Panc1 (cell line): ENCODE measurements around the gene TMEM205. TPM values are rescaled to one million over a fixed set of nuclear protein-coding genes. Genes with fewer than 3 reads are reported as not detected.
A peak's percentile ranks its signal among the peaks of the same experiment; 100 is the strongest.

Experiments used
- ATAC-seq: fragments of 200-7000 bp; cut with Tn5 transposase; 2 replicates; pipeline ENCODE4 v1.9.1; 2020; ENCODE audit warnings: mild to moderate bottlenecking, moderate library complexity
- Bru-seq: library from RNA; stranded (reverse); fragments of 400-500 nt; gene quantifications from one replicate; lab custom pipeline; 2021; lab: Mats Ljungman, UMichigan
- BruChase-seq, 2 experiments: library from RNA; stranded (reverse); fragments of 400-500 nt; gene quantifications; one replicate each; lab custom pipeline; 2021; lab: Mats Ljungman, UMichigan
- BruUV-seq: library from RNA; stranded (reverse); fragments of 400-500 nt; replicated peaks from 2 replicates; lab custom pipeline; 2021; lab: Mats Ljungman, UMichigan
- CTCF ChIA-PET: fragments of 300-600 bp; sonication (Branson Sonifier 250); formaldehyde crosslinking; loops from one replicate; lab custom pipeline; 2022; ENCODE audit warnings: antibody characterized with exemption; lab: Charles Lee
- POLR2A ChIA-PET: fragments of 300-600 bp; sonication (Branson Sonifier 250); formaldehyde crosslinking; loops from one replicate; lab custom pipeline; 2022; ENCODE audit warnings: antibody characterized with exemption; lab: Charles Lee
- DNase-seq: peaks from one replicate; pipeline ENCODE4 v3.0.0-alpha.2; 2010; ENCODE audit warnings: low read depth, low spot score
- H3K27ac ChIP-seq: 2 replicates; pipeline ENCODE4 v1.5.1; 2011; ENCODE audit warnings: mild to moderate bottlenecking, low read length, inconsistent platforms
- H3K27me3 ChIP-seq: fragments of 200-500 bp; sonication (Bioruptor generic); 2 replicates; pipeline ENCODE4 v1.6.0; 2014; ENCODE audit warnings: low read length, inconsistent platforms; ENCODE audit not compliant: control insufficient read depth, insufficient read depth
- H3K36me3 ChIP-seq: fragments of 200-500 bp; sonication (Bioruptor generic); 2 replicates; pipeline ENCODE4 v1.5.1; 2014; ENCODE audit warnings: inconsistent platforms, mild to moderate bottlenecking, low read length, moderate library complexity; ENCODE audit not compliant: control insufficient read depth, insufficient read depth
- H3K4me1 ChIP-seq: 2 replicates; pipeline ENCODE4 v1.5.1; 2011; ENCODE audit warnings: inconsistent platforms, mild to moderate bottlenecking, low read length, moderate library complexity; ENCODE audit not compliant: control insufficient read depth, insufficient read depth
- H3K4me3 ChIP-seq, 2 experiments: 2 replicates each; pipeline ENCODE4 v1.5.1; 2011 to 2012; ENCODE audit warnings: low read depth in 2 of 2, low read length in 2 of 2, mild to moderate bottlenecking in 2 of 2, inconsistent platforms in 1 of 2, moderate library complexity in 1 of 2
- H3K9me3 ChIP-seq: fragments of 200-500 bp; sonication (Bioruptor generic); 2 replicates; pipeline ENCODE4 v1.5.1; 2014; ENCODE audit warnings: low read depth, mild to moderate bottlenecking, inconsistent platforms, low read length, moderate library complexity; ENCODE audit not compliant: control insufficient read depth, insufficient read depth
- POLR2AphosphoS5 ChIP-seq: IDR thresholded peaks from 2 replicates; pipeline ENCODE4 v1.6.1; 2012; ENCODE audit warnings: mild to moderate bottlenecking, low read depth, low read length, moderate library complexity
- SIN3A ChIP-seq: IDR thresholded peaks from 2 replicates; pipeline ENCODE4 v1.6.1; 2012; ENCODE audit warnings: low read depth, mild to moderate bottlenecking, low read length, moderate library complexity, borderline replicate concordance; ENCODE audit not compliant: insufficient read depth
- TCF7L2 ChIP-seq: IDR thresholded peaks from 2 replicates; pipeline ENCODE4 v1.6.1; 2011; ENCODE audit warnings: mild to moderate bottlenecking, low read depth, low read length, inconsistent platforms
- in situ Hi-C: cut with HindIII; loops from 2 replicates; pipeline ENCODE4 v1.10.0; 2016; ENCODE audit warnings: low sequenced_read_pairs, low pct_unique_long_range_greater_than_20kb
- intact Hi-C: fragments of 100-400 bp; cut with micrococcal nuclease; formaldehyde crosslinking; loops from one replicate; pipeline ENCODE4 v1.10.0; 2022; ENCODE audit not compliant: unreplicated experiment
- long read RNA-seq: library from polyadenylated mRNA; unstranded; transcript quantifications from one replicate; pipeline ENCODE4 v2.0.0, GENCODE V29; 2021; ENCODE audit not compliant: unreplicated experiment
- polyA plus RNA-seq: library from polyadenylated mRNA; unstranded; fragments of >200 nt; gene quantifications from one replicate; pipeline ENCODE4 v1.2.1, GENCODE V29; 2012; ENCODE audit warnings: missing spikeins; ENCODE audit not compliant: insufficient read length
- total RNA-seq: library from RNA; stranded (reverse); gene quantifications from one replicate; pipeline ENCODE4 v1.2.1, GENCODE V29; 2021; ENCODE audit not compliant: unreplicated experiment
- TF ChIP-seq, protein P1 (sequence below), 2 experiments: IDR thresholded peaks; 2 replicates each; pipeline ENCODE4 v1.6.1; 2011 to 2012; ENCODE audit warnings: low read depth in 2 of 2, control low read depth in 1 of 2, low read length in 1 of 2, mild to moderate bottlenecking in 1 of 2, moderate library complexity in 1 of 2; ENCODE audit not compliant: insufficient read depth in 1 of 2
- TF ChIP-seq, protein P2 (sequence below): fragments of 450-650 bp; IDR thresholded peaks from 2 replicates; pipeline ENCODE4 v1.5.1; 2017; ENCODE audit warnings: mild to moderate bottlenecking

The TMEM205 gene
- 133 TPM for total RNA-seq
- polyA plus RNA-seq, result 277 TPM
- Bru-seq, nascent RNA, result percentile 87 among the genes with signal in this experiment
- percentile 92 among the genes with signal in this experiment for BruChase-seq, experiment 1, labeled RNA remaining after a 2-hour chase
- BruChase-seq, experiment 2, labeled RNA remaining after a 6-hour chase, result percentile 94 among the genes with signal in this experiment
- long read RNA-seq, transcript TMEM205-203 (2 exons, 1,147 nt), result minor isoform, 14 of 90 reads
- long read RNA-seq, transcript TMEM205-205 (4 exons, 677 nt), result minor isoform, 6 of 90 reads
- long read RNA-seq, transcript TMEM205-201 (3 exons, 1,034 nt), result minor isoform, 8 of 90 reads
- long read RNA-seq, transcript TMEM205-216 (4 exons, 792 nt), result major isoform, 45 of 90 reads
- long read RNA-seq, partial matches to known transcripts, result 0 of 90 reads
- long read RNA-seq, other reads (novel, unspliced or antisense), result 7 of 90 reads

DNA sequence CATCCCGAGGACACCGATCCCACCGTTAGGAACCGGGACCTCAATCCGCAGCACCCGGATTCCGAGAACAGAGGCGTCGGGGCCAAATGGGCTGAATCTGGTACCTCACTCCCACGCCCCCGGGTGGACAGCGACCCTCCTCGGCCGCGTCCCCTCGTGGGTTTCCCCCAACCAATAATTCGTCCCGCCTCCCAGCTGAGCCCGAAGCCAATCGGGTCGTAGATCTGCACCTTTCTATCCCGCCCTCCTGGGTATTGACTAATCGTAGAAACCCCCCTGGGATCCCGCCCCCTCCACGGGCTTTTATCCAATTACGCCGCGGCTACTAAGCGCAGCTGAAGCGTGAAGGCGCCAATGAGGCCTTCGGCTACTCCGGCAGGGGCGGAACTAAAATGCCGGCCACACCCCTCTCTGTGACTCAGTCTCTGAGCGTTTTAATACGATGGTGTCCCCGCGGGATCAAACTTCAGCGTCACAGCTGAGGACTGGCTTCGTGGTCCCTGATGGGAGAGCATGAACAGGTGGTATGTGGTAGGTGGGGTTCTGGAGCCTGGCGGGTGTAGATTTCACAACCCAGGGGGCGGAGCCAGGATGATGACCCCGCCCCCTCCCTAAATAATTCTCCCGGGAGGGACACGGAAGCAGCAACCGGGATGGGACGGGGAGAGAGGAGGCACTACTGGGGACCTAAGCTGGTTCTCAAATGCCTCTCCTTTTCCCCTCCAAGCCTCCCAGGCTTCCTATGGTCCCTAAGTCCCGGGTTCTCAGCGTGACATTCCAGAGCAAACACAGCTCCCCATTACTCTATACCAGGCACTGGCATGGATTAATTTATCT, at the start of gene TMEM205, which contains the start of gene CCDC159:
Gene TMEM205, minus strand, starts transcription at position 165 of the 837 bp plus-strand sequence. CDS start 649 bp downstream, outside the sequence.
Gene CCDC159, plus strand, starts transcription at position 416 of the 837 bp plus-strand sequence. Its CDS starts 88 bp downstream, at position 504.
- Histone ChIP-seq H3K4me3 (peak within 1 kb of the TSS; percentile 58 to 78), H3K36me3 (no peaks in the 10 kb centered on the region), H3K27ac (peak within 1 kb of the TSS; percentile 95), H3K4me1 (peaks cover 17% of the 10 kb centered on the region), H3K27me3 (no peaks in the 10 kb centered on the region), H3K9me3 (no peaks in the 10 kb centered on the region)
- in situ Hi-C loops (no loop called here), intact Hi-C loops (no loop called here)
- ATAC-seq (peak; percentile 93), DNase-seq (peak; percentile 96)
- CTCF ChIA-PET, result interaction anchor here (0.6 kb wide), 2 partner anchors 52 to 104 kb away, joined by 3 read pairs; no protein-coding TSS in a partner anchor
- TF ChIP-seq, protein P1, sequence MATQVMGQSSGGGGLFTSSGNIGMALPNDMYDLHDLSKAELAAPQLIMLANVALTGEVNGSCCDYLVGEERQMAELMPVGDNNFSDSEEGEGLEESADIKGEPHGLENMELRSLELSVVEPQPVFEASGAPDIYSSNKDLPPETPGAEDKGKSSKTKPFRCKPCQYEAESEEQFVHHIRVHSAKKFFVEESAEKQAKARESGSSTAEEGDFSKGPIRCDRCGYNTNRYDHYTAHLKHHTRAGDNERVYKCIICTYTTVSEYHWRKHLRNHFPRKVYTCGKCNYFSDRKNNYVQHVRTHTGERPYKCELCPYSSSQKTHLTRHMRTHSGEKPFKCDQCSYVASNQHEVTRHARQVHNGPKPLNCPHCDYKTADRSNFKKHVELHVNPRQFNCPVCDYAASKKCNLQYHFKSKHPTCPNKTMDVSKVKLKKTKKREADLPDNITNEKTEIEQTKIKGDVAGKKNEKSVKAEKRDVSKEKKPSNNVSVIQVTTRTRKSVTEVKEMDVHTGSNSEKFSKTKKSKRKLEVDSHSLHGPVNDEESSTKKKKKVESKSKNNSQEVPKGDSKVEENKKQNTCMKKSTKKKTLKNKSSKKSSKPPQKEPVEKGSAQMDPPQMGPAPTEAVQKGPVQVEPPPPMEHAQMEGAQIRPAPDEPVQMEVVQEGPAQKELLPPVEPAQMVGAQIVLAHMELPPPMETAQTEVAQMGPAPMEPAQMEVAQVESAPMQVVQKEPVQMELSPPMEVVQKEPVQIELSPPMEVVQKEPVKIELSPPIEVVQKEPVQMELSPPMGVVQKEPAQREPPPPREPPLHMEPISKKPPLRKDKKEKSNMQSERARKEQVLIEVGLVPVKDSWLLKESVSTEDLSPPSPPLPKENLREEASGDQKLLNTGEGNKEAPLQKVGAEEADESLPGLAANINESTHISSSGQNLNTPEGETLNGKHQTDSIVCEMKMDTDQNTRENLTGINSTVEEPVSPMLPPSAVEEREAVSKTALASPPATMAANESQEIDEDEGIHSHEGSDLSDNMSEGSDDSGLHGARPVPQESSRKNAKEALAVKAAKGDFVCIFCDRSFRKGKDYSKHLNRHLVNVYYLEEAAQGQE (IDR thresholded peaks at IDR 0.05; ENCODE audit: insufficient read depth in 1 of 2, low read depth in 2 of 2, low read length in 1 of 2), result peak; percentile 32 to 36; a peak in 1 of 4 replicates
- TF ChIP-seq, protein P2, sequence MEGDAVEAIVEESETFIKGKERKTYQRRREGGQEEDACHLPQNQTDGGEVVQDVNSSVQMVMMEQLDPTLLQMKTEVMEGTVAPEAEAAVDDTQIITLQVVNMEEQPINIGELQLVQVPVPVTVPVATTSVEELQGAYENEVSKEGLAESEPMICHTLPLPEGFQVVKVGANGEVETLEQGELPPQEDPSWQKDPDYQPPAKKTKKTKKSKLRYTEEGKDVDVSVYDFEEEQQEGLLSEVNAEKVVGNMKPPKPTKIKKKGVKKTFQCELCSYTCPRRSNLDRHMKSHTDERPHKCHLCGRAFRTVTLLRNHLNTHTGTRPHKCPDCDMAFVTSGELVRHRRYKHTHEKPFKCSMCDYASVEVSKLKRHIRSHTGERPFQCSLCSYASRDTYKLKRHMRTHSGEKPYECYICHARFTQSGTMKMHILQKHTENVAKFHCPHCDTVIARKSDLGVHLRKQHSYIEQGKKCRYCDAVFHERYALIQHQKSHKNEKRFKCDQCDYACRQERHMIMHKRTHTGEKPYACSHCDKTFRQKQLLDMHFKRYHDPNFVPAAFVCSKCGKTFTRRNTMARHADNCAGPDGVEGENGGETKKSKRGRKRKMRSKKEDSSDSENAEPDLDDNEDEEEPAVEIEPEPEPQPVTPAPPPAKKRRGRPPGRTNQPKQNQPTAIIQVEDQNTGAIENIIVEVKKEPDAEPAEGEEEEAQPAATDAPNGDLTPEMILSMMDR, result no peak
- TF ChIP-seq POLR2AphosphoS5 (peak; percentile 65), SIN3A (0 out of 2 replicates have a peak, but pooled peaks have one; percentile 9), TCF7L2 (no peak)
- POLR2A ChIA-PET, result no interaction called here
- TSS peak; percentile 77 for BruUV-seq

DNA sequence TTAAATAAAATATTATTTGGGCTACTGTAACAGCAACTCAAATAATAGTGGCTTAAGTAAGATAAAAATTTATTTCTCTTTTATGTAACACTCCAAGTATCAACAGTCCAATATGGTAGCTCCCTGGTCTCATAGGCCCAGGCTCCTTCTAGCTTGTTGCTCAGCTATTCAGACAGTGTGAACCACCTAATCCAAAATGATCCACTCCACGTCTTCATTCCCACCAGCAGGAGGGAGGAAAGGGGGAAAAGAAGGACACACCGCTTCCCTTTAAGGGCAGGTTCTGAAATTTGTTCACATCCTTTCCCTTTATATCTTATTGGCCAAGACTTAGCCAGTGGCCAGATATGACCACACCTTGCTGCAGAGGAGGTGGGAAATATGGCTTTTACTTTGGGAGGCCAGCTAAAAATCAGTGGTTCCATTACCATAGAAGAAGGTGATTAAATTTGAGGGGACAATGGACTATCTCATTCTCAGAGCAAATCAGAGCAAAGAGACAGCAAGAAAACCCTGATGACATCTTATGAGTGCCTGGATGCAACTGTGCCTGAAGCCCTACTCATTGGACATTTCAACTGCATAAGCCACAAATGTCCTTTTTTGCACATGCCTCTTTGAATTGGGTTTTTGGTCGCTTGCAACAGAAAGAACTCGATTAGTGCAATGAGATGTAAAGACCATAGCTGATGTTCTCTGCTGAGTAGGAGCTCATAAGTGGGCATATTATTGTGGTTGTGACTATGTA, 45.0 kb upstream of the TMEM205 start:
- DNase-seq (no peak), ATAC-seq (no peak)
- no peaks in the 10 kb centered on the region for H3K36me3 ChIP-seq
- in situ Hi-C loops, result no loop called here
- no TSS peak for BruUV-seq
- no peak overlapping the region for H3K4me3 ChIP-seq
- intact Hi-C loops, result no loop called here
- H3K27me3 ChIP-seq, result no peaks in the 10 kb centered on the region
- no peaks in the 10 kb centered on the region for H3K9me3 ChIP-seq
- no peaks in the 10 kb centered on the region for H3K4me1 ChIP-seq
- ChIA-PET CTCF (no interaction called here), POLR2A (interaction anchor here (0.7 kb wide), 1 partner anchor 8 kb away, joined by 6 read pairs; no protein-coding TSS in a partner anchor)
- TF ChIP-seq SIN3A (no peak), TCF7L2 (no peak), POLR2AphosphoS5 (no peak)
- TF ChIP-seq, protein P1 (IDR thresholded peaks at IDR 0.05; ENCODE audit: insufficient read depth in 1 of 2, low read depth in 2 of 2, low read length in 1 of 2), result no peak
- TF ChIP-seq, protein P2, result no peak
- H3K27ac ChIP-seq, result no peak overlapping the region
